ENCODE data around the gene RNASE1.
"Not testable (repeated sequence)": the region's sequence is repeated elsewhere in the genome, so short reads cannot be mapped to it uniquely, and the experiment has no call there.

RNASE1 gene

GRCh38 chr14:20802341-20803084 is at the start of gene RNASE1:
RNASE1 (minus strand) TSS chr14:20802844; CDS start chr14:20802068, 776 bp downstream.
- DNase-seq = no peak

GRCh38 chr14:20848955-20849570 is 46.4 kb upstream of the RNASE1 start:
- DNase-seq = no peak

- peak; percentile 65 for DNase-seq
These were observed 45.8 kb upstream of the RNASE1 start for GRCh38 chr14:20848316-20848954.

- DNase-seq = no peak
These were observed 43.9 kb upstream of the RNASE1 start for GRCh38 chr14:20846560-20846959.

- DNase-seq = no peak
These were observed 38.5 kb upstream of the RNASE1 start for GRCh38 chr14:20841096-20841495.

- DNase-seq = no peak
These were observed 35.2 kb upstream of the RNASE1 start for GRCh38 chr14:20837831-20838230.

- peak; percentile 23 for DNase-seq
These were observed 34.2 kb upstream of the RNASE1 start for GRCh38 chr14:20836668-20837338.

GRCh38 chr14:20834899-20835298 is 32.3 kb upstream of the RNASE1 start:
- DNase-seq = no peak

- no peak for DNase-seq
These were observed 28.2 kb upstream of the RNASE1 start for GRCh38 chr14:20830831-20831230.

GRCh38 chr14:20828024-20828694 is 25.5 kb upstream of the RNASE1 start:
- DNase-seq = not testable (repeated sequence)

GRCh38 chr14:20827326-20827725 is 24.7 kb upstream of the RNASE1 start:
- no peak for DNase-seq

- DNase-seq = not testable (repeated sequence)
These were observed 24.0 kb upstream of the RNASE1 start for GRCh38 chr14:20826666-20827065.

- no peak for DNase-seq
These were observed 21.2 kb upstream of the RNASE1 start for GRCh38 chr14:20823859-20824258.

GRCh38 chr14:20821521-20822108 is 19.0 kb upstream of the RNASE1 start:
- DNase-seq = not testable (repeated sequence)

- no peak for DNase-seq
These were observed 17.6 kb upstream of the RNASE1 start for GRCh38 chr14:20820063-20820904.

GRCh38 chr14:20818861-20819260 is 16.2 kb upstream of the RNASE1 start:
- DNase-seq = no peak

- DNase-seq = not testable (repeated sequence)
These were observed 13.3 kb upstream of the RNASE1 start for GRCh38 chr14:20815946-20816345.

- DNase-seq = no peak
These were observed 9.6 kb upstream of the RNASE1 start for GRCh38 chr14:20811986-20812975.

- DNase-seq = no peak
These were observed 7.3 kb upstream of the RNASE1 start for GRCh38 chr14:20809917-20810316.

GRCh38 chr14:20808162-20808483 is 5.5 kb upstream of the RNASE1 start:
- no peak for DNase-seq

All from fibroblast of skin of right biceps (primary cell).